Measurements from ENCODE around the gene ZNF536. TPM values are rescaled to one million over a fixed set of nuclear protein-coding genes. Genes with fewer than 3 reads are reported as not detected.

The ZNF536 gene
- total and polyA plus RNA-seq, 2 donors (not counting 3 experiments of a cell fraction or from before 2014, with no cell fraction given) = not detected

GRCh38 chr19:30580673-30581072, 208.5 kb downstream of the ZNF536 start:
- CTCF ChIA-PET = no interaction called here
- DNase-seq (ENCODE audit: low read depth, low spot score) (no peak), FAIRE-seq (no peak)
- Histone ChIP-seq H3K27me3 (ENCODE audit: control insufficient read depth in 2 of 2, insufficient read depth in 2 of 2, low read length in 2 of 2) (no peaks in the 10 kb centered on the region), H4K20me1 (replicated peaks; ENCODE audit: control insufficient read depth, extremely low read depth, insufficient read depth, low read length) (no peaks in the 10 kb centered on the region), H3K9ac (replicated peaks; ENCODE audit: extremely low read depth, insufficient read depth, low read length) (no peak overlapping the region), H3K9me3 (replicated peaks; ENCODE audit: control insufficient read depth, insufficient read depth, low read length) (peaks cover 10% of the 10 kb centered on the region), H3K36me3 (ENCODE audit: control insufficient read depth in 2 of 2, extremely low read depth in 1 of 2, insufficient read depth in 2 of 2, low read length in 2 of 2) (no peaks in the 10 kb centered on the region), H2AFZ (ENCODE audit: low read depth, low read length) (no peak overlapping the region), H3K4me1 (ENCODE audit: control insufficient read depth, extremely low read depth, insufficient read depth, low read length) (no peaks in the 10 kb centered on the region), H3K4me2 (ENCODE audit: insufficient read depth, low read length) (no peak overlapping the region), H3K27ac (ENCODE audit: insufficient read depth, low read depth, low read length) (no peak overlapping the region), H3K4me3 (replicated peaks in 1 of 3; ENCODE audit: insufficient read depth in 1 of 3, low read depth in 1 of 3, low read length in 3 of 3) (no peak overlapping the region), H3K79me2 (ENCODE audit: control insufficient read depth, insufficient read depth, low read length) (no peaks in the 10 kb centered on the region), H3K9me1 (replicated peaks; ENCODE audit: control insufficient read depth, extremely low read depth, insufficient read depth, low read length) (no peaks in the 10 kb centered on the region)
- TF ChIP-seq JUN (IDR thresholded peaks at IDR 0.05; ENCODE audit: borderline replicate concordance, insufficient read depth, insufficient read length, low read depth) (no peak), CTCF (IDR thresholded peaks at IDR 0.05; ENCODE audit: extremely low read depth in 1 of 2, insufficient read depth in 1 of 2, low read depth in 1 of 2, low read length in 2 of 2) (no peak), MAX (IDR thresholded peaks at IDR 0.05; ENCODE audit: insufficient read depth, insufficient read length) (no peak), POLR2AphosphoS5 (IDR thresholded peaks at IDR 0.05; ENCODE audit: insufficient read depth, low read depth, low read length) (no peak)
- POLR2A ChIA-PET = no interaction called here
- BruUV-seq (replicated peaks) = no TSS peak
- dilution Hi-C loops (cut with MboI; ENCODE audit: extremely low pct_ligation_motif_present, low sequenced_read_pairs) = no loop called here
- intact Hi-C loops (cut with micrococcal nuclease) = no loop called here

GRCh38 chr19:30584090-30584489, 211.9 kb downstream of the ZNF536 start:
- no peak overlapping the region for H3K27ac ChIP-seq (ENCODE audit: insufficient read depth, low read depth, low read length)
- H3K27me3 ChIP-seq (ENCODE audit: control insufficient read depth in 2 of 2, insufficient read depth in 2 of 2, low read length in 2 of 2) = no peaks in the 10 kb centered on the region
- TF ChIP-seq POLR2AphosphoS5 (IDR thresholded peaks at IDR 0.05; ENCODE audit: insufficient read depth, low read depth, low read length) (no peak), EZH2 (IDR thresholded peaks at IDR 0.05; ENCODE audit: borderline replicate concordance, low read depth, low read length, severe bottlenecking) (no peak), MYC (IDR thresholded peaks at IDR 0.05; ENCODE audit: low read depth, low read length) (no peak), CTCF (IDR thresholded peaks at IDR 0.05; ENCODE audit: extremely low read depth in 1 of 2, insufficient read depth in 1 of 2, low read depth in 1 of 2, low read length in 2 of 2) (no peak), GATA2 (IDR thresholded peaks at IDR 0.05; ENCODE audit: insufficient read depth, insufficient read length, low read depth, low read length) (no peak), POLR2A (IDR thresholded peaks at IDR 0.05; ENCODE audit: low read depth, low read length) (no peak), JUN (IDR thresholded peaks at IDR 0.05; ENCODE audit: borderline replicate concordance, insufficient read depth, insufficient read length, low read depth) (no peak), FOS (IDR thresholded peaks at IDR 0.05; ENCODE audit: borderline replicate concordance, insufficient read depth, low read length) (no peak), MAX (IDR thresholded peaks at IDR 0.05; ENCODE audit: insufficient read depth, insufficient read length) (no peak)
- H3K4me1 ChIP-seq (ENCODE audit: control insufficient read depth, extremely low read depth, insufficient read depth, low read length) = no peaks in the 10 kb centered on the region
- H3K9me3 ChIP-seq (replicated peaks; ENCODE audit: control insufficient read depth, insufficient read depth, low read length) = peaks cover 8% of the 10 kb centered on the region
- H4K20me1 ChIP-seq (replicated peaks; ENCODE audit: control insufficient read depth, extremely low read depth, insufficient read depth, low read length) = no peaks in the 10 kb centered on the region
- no peak overlapping the region for H3K9ac ChIP-seq (replicated peaks; ENCODE audit: extremely low read depth, insufficient read depth, low read length)
- no peaks in the 10 kb centered on the region for H3K36me3 ChIP-seq (ENCODE audit: control insufficient read depth in 2 of 2, extremely low read depth in 1 of 2, insufficient read depth in 2 of 2, low read length in 2 of 2)
- H3K9me1 ChIP-seq (replicated peaks; ENCODE audit: control insufficient read depth, extremely low read depth, insufficient read depth, low read length) = no peaks in the 10 kb centered on the region
- POLR2A ChIA-PET = no interaction called here
- BruUV-seq (replicated peaks) = no TSS peak
- dilution Hi-C loops (cut with MboI; ENCODE audit: extremely low pct_ligation_motif_present, low sequenced_read_pairs) = no loop called here
- FAIRE-seq = no peak
- intact Hi-C loops (cut with micrococcal nuclease) = no loop called here
- no peak for DNase-seq (ENCODE audit: low read depth, low spot score)
- no peak overlapping the region for H3K4me3 ChIP-seq (replicated peaks in 1 of 3; ENCODE audit: insufficient read depth in 1 of 3, low read depth in 1 of 3, low read length in 3 of 3)
- H3K79me2 ChIP-seq (ENCODE audit: control insufficient read depth, insufficient read depth, low read length) = no peaks in the 10 kb centered on the region
- H3K4me2 ChIP-seq (ENCODE audit: insufficient read depth, low read length) = no peak overlapping the region
- no peak overlapping the region for H2AFZ ChIP-seq (ENCODE audit: low read depth, low read length)
- CTCF ChIA-PET = no interaction called here
